Upper lobe of left lung (tissue), 6 donors: ENCODE measurements around the gene CCDC174. TPM values are rescaled to one million over a fixed set of nuclear protein-coding genes. Genes with fewer than 3 reads are reported as not detected.

ENCODE experiments used
- ATAC-seq, 2 donors: fragments of 200-7000 bp; cut with Tn5 transposase; one replicate each; pipeline ENCODE4 v1.9.1; 2022; ENCODE audit warnings: mild to moderate bottlenecking in 2 of 2, moderate library complexity in 2 of 2; ENCODE audit not compliant: low FRiP score in 2 of 2
- DNase-seq, 2 donors: peaks; one replicate each; pipeline ENCODE4 v3.0.0-alpha.2; 2019 to 2020
- H3K27ac ChIP-seq, 4 donors: fragments of 200-600 bp; sonication (generic); one replicate each; pipeline ENCODE4 v1.5.1; 2016 to 2019
- H3K27me3 ChIP-seq, 4 donors: fragments of 200-600 bp; sonication (generic); one replicate each; pipeline ENCODE4 v1.5.1; 2017 to 2019
- H3K36me3 ChIP-seq, 4 donors: fragments of 200-600 bp; sonication (generic); one replicate each; pipeline ENCODE4 v1.5.1; 2016 to 2019
- H3K4me1 ChIP-seq, 4 donors: fragments of 200-600 bp; sonication (generic); one replicate each; pipeline ENCODE4 v1.5.1; 2018 to 2019
- H3K4me3 ChIP-seq, 4 donors: fragments of 200-600 bp; sonication (generic); one replicate each; pipeline ENCODE4 v1.5.1; 2017 to 2019; ENCODE audit warnings: mild to moderate bottlenecking in 2 of 4, moderate library complexity in 1 of 4
- H3K9me3 ChIP-seq, 4 donors: fragments of 200-600 bp; sonication (generic); one replicate each; pipeline ENCODE4 v1.5.1; 2018 to 2019
- EP300 ChIP-seq, 4 donors: sonication (generic); formaldehyde crosslinking; IDR thresholded peaks; one replicate each; pipeline ENCODE4 v1.5.1; 2017; ENCODE audit warnings: antibody characterized with exemption in 4 of 4, control low read depth in 2 of 4
- POLR2A ChIP-seq, 4 donors: fragments of 450-650 bp; IDR thresholded peaks; one replicate each; pipeline ENCODE4 v1.5.1; 2016 to 2017; ENCODE audit warnings: antibody characterized with exemption in 4 of 4, mild to moderate bottlenecking in 2 of 4
- POLR2AphosphoS5 ChIP-seq, 2 donors: sonication (generic); formaldehyde crosslinking; IDR thresholded peaks; one replicate each; pipeline ENCODE4 v1.5.1; 2017; ENCODE audit warnings: antibody characterized with exemption in 2 of 2
- WGBS, 2 donors: methylation state at CpG; one replicate each; pipeline ENCODE4 v1.1.5; 2017 to 2018; 5-methylcytosine and 5-hydroxymethylcytosine counted together
- total RNA-seq, 6 donors: library from RNA; depleted of rRNA in 4 of 6; stranded (reverse); fragments of >200 nt in 4 of 6; gene quantifications; one replicate each; pipeline versions ENCODE4 v1.1.0 to v1.2.1, GENCODE V29; 2016 to 2021
- TF ChIP-seq, protein P1 (sequence below), 6 experiments: fragments of 450-650 bp in 4 of 6; fragments of 200-600 bp in 2 of 6; sonication (generic) in 2 of 6; IDR thresholded peaks; one replicate each; pipeline ENCODE4 v1.5.1; 2016 to 2019; ENCODE audit warnings: antibody characterized with exemption in 6 of 6
- donor health status: DM: no; HTN: no; CAD: no; lungs with moderate emphysema.
- donor health status: DM: no; HTN: yes; CAD: no; lungs with severe emphysema.

The CCDC174 gene
- total RNA-seq, 6 donors from 2014 or later = 14.1 to 28.3 (median 21.8) TPM

GRCh38 chr3:14641346-14641745 is 10.2 kb upstream of the CCDC174 start:
- Histone ChIP-seq H3K4me3 (no peak overlapping the region), H3K27me3 (no peaks in the 10 kb centered on the region), H3K27ac (no peak overlapping the region), H3K9me3 (no peaks in the 10 kb centered on the region), H3K4me1 (no peaks in the 10 kb centered on the region), H3K36me3 (no peaks in the 10 kb centered on the region)
- TF ChIP-seq EP300 (IDR thresholded peaks at IDR 0.05) (no peak), POLR2A (IDR thresholded peaks at IDR 0.05) (no peak), POLR2AphosphoS5 (IDR thresholded peaks at IDR 0.05) (no peak)
- ATAC-seq (no peak), DNase-seq (no peak)
- WGBS, 2 donors = 81 to 93% methylated on average over 3 to 4 of the region's 4 CpGs

DNA sequence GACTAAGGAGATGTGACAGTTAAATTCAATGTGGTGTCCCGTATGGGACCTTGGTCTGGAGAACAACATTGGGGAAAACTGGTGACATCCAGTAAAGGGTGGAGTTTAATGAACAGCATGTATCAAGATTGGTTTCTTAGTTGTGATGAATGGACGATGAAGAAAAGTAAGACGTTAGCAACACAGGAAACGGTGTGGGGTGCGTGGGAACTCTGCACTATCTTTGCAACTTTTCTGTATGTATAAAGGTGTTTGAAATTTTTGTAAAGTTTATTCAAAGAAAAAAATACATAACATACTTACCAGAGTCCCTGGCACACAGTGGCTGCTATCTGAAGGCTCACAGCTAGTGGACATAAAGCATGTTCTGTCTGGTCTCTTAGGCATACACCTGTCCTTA is 6.1 kb upstream of the CCDC174 start:
- Histone ChIP-seq H3K4me3 (no peak overlapping the region), H3K27ac (no peak overlapping the region), H3K4me1 (peaks cover 0 to 4% (median under 1%) of the 10 kb centered on the region in 4 donors), H3K36me3 (no peaks in the 10 kb centered on the region), H3K9me3 (no peaks in the 10 kb centered on the region), H3K27me3 (no peaks in the 10 kb centered on the region)
- no peak for TF ChIP-seq EP300 (IDR thresholded peaks at IDR 0.05)
- no peak for TF ChIP-seq POLR2A (IDR thresholded peaks at IDR 0.05)
- TF ChIP-seq POLR2AphosphoS5 (IDR thresholded peaks at IDR 0.05) = no peak
- TF ChIP-seq, protein P1, sequence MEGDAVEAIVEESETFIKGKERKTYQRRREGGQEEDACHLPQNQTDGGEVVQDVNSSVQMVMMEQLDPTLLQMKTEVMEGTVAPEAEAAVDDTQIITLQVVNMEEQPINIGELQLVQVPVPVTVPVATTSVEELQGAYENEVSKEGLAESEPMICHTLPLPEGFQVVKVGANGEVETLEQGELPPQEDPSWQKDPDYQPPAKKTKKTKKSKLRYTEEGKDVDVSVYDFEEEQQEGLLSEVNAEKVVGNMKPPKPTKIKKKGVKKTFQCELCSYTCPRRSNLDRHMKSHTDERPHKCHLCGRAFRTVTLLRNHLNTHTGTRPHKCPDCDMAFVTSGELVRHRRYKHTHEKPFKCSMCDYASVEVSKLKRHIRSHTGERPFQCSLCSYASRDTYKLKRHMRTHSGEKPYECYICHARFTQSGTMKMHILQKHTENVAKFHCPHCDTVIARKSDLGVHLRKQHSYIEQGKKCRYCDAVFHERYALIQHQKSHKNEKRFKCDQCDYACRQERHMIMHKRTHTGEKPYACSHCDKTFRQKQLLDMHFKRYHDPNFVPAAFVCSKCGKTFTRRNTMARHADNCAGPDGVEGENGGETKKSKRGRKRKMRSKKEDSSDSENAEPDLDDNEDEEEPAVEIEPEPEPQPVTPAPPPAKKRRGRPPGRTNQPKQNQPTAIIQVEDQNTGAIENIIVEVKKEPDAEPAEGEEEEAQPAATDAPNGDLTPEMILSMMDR (IDR thresholded peaks at IDR 0.05) = no peak
- DNase-seq (no peak), ATAC-seq (no peak)
- WGBS, 2 donors = 78 to 83% methylated on average over 5 of the region's 5 CpGs

- TF ChIP-seq EP300 (IDR thresholded peaks at IDR 0.05) = no peak
- TF ChIP-seq POLR2A (IDR thresholded peaks at IDR 0.05) = no peak
- TF ChIP-seq, protein P1 (IDR thresholded peaks at IDR 0.05) = no peak
- no peak for TF ChIP-seq POLR2AphosphoS5 (IDR thresholded peaks at IDR 0.05)
- ATAC-seq = peak in 1 of 2 donors; percentile 17
- Histone ChIP-seq H3K27ac (no peak overlapping the region), H3K36me3 (no peaks in the 10 kb centered on the region), H3K4me3 (no peak overlapping the region), H3K4me1 (peaks cover 0 to 11% (median 5%) of the 10 kb centered on the region in 4 donors), H3K9me3 (no peaks in the 10 kb centered on the region), H3K27me3 (no peaks in the 10 kb centered on the region)
- no peak for DNase-seq
- 76 to 91% methylated on average over 6 of the region's 6 CpGs for WGBS, 2 donors
Measured at GRCh38 chr3:14646131-14646573, 5.4 kb upstream of the CCDC174 start.

DNA sequence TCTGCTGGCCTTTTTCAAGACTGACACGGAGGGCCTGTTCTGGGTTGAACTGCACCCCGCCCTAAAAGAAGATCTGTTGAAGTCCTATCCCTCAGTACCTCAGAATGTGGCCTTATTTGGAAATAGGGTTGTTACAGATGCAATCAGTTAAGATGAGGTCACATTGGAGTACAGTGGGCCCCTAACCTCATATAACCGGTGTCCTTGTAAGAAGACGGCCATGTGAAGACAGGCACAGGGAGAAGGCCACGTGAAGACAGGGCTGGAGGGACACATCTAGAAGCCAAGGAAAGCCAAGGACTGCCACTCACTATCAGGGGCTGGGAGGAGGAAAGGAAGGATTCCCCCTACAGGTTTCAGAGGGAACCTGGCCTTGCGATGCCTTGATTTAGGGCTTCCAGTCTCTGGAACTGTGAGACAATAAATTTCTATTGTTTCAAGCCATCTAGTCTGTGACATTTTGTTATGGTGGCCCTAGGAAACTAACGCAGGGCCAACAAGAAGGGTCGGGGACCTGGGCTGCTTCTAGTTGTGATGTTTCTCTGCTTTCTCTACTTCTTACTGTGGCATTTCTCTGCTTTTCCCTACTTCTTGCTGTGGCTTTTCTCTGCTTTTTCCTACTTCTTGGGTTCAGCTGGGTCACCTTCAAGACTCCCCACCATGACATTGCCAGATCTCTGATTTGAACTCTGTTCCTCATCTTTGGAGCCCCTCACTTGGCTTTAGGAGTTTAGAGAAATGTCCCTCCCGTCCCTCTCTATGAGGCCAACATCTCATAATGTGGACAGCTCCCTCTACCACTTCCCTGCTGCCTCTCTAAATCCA is 4.8 kb upstream of the CCDC174 start:
- no peaks in the 10 kb centered on the region for H3K9me3 ChIP-seq
- H3K27me3 ChIP-seq = no peaks in the 10 kb centered on the region
- TF ChIP-seq, protein P1 (IDR thresholded peaks at IDR 0.05) = no peak
- TF ChIP-seq POLR2AphosphoS5 (IDR thresholded peaks at IDR 0.05) (no peak), POLR2A (IDR thresholded peaks at IDR 0.05) (no peak), EP300 (IDR thresholded peaks at IDR 0.05) (no peak)
- no peaks in the 10 kb centered on the region for H3K36me3 ChIP-seq
- peaks cover 0 to 11% (median 5%) of the 10 kb centered on the region in 4 donors for H3K4me1 ChIP-seq
- H3K4me3 ChIP-seq = no peak overlapping the region
- DNase-seq (no peak), ATAC-seq (no peak)
- no peak overlapping the region for H3K27ac ChIP-seq
- WGBS, 2 donors = 83 to 85% methylated on average over 9 of the region's 9 CpGs

DNA sequence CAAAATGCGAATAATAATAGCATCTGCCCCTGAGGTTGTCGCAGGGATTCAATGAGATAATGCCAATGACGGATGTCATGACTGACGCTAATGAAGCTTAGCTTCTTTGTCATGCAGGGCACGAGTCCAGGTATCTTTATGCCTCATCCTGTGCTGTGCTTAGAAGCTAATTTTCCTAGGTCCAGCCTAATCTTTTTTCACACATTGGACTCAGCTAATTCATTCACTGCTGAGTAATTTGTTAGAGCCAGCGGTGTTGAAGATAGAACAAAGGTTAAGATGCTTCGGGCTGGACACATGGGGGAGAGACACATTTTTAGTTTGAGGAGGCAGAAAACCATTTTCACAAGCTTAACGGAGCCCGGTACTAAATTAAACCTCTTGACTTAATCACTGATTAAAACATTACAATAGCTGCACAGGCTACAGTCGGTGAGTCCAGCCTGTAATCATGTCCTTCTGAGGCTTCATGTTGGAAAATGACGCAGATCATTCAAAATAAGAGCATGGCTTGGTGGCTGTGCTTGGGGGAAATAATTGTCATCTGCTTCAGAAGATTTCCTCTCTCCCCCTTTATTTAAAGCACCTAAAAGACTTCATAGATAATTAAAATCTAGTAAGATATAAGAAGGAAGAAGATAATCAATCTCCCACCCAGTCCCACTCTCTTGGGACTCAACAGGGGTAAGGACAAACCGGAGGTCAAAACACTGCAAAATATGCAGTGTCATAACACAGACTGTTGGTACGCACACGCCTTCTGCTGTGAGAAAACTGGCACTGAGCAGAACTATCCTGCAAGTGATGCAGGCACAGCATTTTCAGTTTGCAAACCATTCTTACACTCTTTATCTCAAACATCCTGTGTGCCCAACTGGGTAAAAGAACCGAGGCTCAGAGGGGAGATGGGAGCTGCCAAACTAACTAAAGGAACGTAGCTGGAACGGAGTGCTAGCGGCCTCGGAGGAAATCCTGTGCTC is 3.3 kb upstream of the CCDC174 start:
- Histone ChIP-seq H3K4me1 (peaks cover 11 to 23% (median 16%) of the 10 kb centered on the region in 4 donors), H3K27ac (no peak overlapping the region), H3K4me3 (no peak overlapping the region), H3K36me3 (no peaks in the 10 kb centered on the region), H3K9me3 (no peaks in the 10 kb centered on the region), H3K27me3 (no peaks in the 10 kb centered on the region)
- TF ChIP-seq, protein P1 (IDR thresholded peaks at IDR 0.05) = no peak
- TF ChIP-seq POLR2AphosphoS5 (IDR thresholded peaks at IDR 0.05) (no peak), POLR2A (IDR thresholded peaks at IDR 0.05) (no peak), EP300 (IDR thresholded peaks at IDR 0.05) (no peak)
- DNase-seq = no peak
- ATAC-seq = no peak
- WGBS, 2 donors = 70 to 71% methylated on average over 19 of the region's 19 CpGs
